Activated CD4-positive, alpha-beta T cell treated with anti-CD3 and anti-CD28 coated beads, Interleukin-2, amount 50 U/mL, for 1 hour (primary cell): ENCODE data around the gene TEX11.
"Not testable (repeated sequence)": the region's sequence is repeated elsewhere in the genome, so short reads cannot be mapped to it uniquely, and the experiment has no call there.

Experiments used
- DNase-seq: peaks from one replicate; pipeline ENCODE4 v3.0.0-alpha.2; 2020

The TEX11 gene

GRCh38 chrX:70754169-70754848 is 154.2 kb downstream of the TEX11 start:
- no peak for DNase-seq

DNA sequence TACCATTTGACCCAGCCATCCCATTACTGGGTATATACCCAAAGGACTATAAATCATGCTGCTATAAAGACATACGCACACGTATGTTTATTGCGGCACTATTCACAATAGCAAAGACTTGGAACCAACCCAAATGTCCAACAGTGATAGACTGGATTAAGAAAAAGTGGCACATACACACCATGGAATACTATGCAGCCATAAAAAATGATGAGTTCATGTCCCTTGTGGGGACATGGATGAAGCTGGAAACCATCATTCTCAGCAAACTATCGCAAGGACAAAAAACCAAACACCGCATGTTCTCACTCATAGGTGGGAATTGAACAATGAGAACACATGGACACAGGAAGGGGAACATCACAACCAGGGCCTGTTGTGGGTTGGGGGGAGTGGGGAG is 174.7 kb downstream of the TEX11 start:
- DNase-seq = not testable (repeated sequence)

DNA sequence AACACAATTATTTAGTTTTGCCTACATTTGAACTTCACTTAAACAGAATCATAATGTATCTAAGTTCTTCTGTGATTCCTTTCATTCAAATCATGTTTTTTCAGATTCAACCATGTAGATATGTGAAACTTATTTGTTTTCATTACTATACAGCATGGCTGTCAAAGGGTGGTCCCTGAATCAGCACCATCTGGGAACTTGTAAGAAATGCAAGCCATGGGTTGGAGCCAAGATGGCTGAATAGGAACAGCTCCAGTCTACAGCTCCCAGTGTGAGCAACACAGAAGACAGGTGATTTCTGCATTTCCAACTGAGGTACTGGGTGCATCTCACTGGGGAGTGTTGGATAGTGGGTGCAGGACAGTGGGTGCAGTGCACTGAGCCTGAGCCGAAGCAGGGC is 180.6 kb downstream of the TEX11 start:
- DNase-seq = not testable (repeated sequence)

- no peak for DNase-seq
Observed at GRCh38 chrX:70720721-70721120, 187.8 kb downstream of the TEX11 start.

- not testable (repeated sequence) for DNase-seq
Observed at GRCh38 chrX:70711336-70711735, 197.2 kb downstream of the TEX11 start.

- DNase-seq = no peak
Observed at GRCh38 chrX:70694339-70695122, 214.0 kb downstream of the TEX11 start.

- not testable (repeated sequence) for DNase-seq
Observed at GRCh38 chrX:70679455-70679854, 229.1 kb downstream of the TEX11 start.

DNA sequence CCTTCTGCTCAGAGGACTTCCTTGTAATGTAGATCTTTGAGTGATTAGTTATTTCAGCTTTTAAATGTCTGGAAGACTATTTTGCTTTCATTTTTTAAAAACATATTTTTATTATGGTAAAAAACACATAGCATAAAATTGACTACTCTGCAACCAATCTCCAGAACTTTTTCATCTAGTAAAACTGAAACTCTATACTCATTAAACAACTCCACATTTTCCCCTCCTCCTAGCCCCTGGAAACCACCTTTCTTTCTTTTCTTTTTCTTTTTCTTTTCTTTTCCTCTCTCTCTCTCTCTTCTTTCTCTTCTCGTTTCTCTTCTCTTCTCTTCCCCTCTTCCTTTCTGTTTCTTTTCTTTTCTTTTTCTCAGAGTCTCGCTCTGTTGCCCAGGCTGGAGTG is 233.2 kb downstream of the TEX11 start:
- DNase-seq = no peak

DNA sequence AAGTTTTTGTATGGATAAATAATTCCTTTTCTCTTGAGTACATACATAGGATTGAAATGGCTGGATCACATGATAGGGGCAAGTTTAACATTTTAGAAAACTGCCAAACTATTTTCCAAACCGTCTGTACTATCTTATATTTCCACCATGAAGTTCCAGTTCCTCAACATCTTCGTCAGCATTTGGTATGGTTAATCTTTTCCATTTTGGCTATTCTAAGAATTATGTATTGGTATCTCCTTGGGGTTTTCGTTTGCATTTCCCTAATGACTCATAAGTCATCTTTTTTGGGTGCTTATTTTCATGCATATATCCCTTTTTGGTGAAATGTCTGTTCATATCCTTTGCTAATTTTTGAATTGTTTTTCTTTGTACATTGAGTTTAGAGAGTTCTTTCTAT is 236.2 kb downstream of the TEX11 start:
- no peak for DNase-seq

- no peak for DNase-seq
Observed at GRCh38 chrX:70669120-70669519, 239.4 kb downstream of the TEX11 start.

- no peak for DNase-seq
Observed at GRCh38 chrX:70664726-70665125, 243.8 kb downstream of the TEX11 start.

DNA sequence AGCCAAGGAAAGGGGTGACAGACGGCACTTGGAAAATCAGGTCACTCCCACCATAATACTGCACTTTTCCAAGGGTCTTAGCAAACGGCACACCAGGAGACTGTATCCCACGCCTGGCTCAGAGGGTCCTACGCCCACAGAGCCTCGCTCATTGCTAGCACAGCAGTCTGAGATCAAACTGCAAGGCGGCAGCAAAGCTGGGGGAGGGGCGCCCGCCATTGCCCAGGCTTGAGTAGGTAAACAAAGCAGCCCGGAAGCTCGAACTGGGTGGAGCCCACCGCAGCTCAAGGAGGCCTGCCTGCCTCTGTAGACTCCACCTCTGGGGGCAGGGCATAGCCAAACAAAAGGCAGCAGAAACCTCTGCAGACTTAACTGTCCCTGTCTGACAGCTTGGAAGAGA is 247.4 kb downstream of the TEX11 start:
- DNase-seq = not testable (repeated sequence)

DNA sequence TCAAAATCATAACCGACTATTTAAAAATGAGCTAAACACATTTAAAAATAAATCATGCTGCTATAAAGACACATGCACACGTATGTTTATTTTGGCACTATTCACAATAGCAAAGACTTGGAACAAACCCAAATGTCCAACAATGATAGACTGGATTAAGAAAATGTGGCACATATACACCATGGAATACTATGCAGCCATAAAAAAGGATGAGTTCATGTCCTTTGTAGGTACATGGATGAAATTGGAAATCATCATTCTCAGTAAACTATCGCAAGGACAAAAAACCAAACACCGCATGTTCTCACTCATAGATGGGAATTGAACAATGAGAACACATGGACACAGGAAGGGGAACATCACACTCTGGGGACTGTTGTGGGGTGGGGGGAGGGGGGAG is 251.0 kb downstream of the TEX11 start:
- DNase-seq = not testable (repeated sequence)

DNA sequence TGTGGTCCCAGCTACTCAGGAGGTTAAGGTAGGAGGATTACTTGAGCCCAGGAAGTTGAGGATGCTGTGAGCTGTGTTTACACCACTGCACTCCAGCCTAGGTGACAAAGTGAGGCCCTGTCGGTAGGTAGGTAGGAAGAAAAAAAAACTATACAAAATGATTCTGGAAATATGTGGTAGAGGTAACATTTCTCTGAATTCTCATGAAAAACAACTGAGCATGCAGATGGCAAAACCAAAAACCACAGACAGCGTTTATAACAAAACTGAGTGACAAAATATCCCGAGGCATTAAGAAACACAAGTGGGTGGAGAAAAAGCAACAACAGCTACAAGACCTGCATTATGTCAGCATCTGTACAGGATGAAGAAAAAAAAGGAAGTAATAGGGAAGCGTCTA is 252.2 kb downstream of the TEX11 start:
- DNase-seq = no peak

GRCh38 chrX:70647910-70648309 is 260.6 kb downstream of the TEX11 start:
- DNase-seq = not testable (repeated sequence)

GRCh38 chrX:70636218-70636617 is 272.3 kb downstream of the TEX11 start:
- no peak for DNase-seq

DNA sequence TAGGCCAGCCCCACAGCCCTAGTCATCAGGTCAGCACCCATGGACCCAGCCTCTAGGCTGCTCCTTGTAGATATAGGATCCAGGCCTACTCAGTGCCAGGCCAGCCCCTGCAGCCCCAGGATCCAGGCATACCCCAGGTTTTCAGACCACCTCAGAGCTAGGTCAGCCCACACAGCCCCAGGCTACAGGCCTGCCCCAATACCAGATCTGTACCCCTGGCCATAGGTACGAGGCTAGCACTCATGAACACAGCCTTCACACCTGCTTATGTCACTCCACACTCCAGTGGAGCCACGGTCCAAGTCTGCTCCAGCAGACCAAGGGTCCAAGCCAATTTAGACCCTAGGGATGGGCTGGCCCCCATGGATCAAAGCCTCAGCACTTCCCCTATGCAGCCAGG is 272.8 kb downstream of the TEX11 start:
- DNase-seq = no peak

- no peak for DNase-seq
Observed at GRCh38 chrX:70635227-70635626, 273.3 kb downstream of the TEX11 start.

- DNase-seq = no peak
Observed at GRCh38 chrX:70621743-70622142, 286.8 kb downstream of the TEX11 start.

- no peak for DNase-seq
Observed at GRCh38 chrX:70618467-70618866, 290.0 kb downstream of the TEX11 start.

DNA sequence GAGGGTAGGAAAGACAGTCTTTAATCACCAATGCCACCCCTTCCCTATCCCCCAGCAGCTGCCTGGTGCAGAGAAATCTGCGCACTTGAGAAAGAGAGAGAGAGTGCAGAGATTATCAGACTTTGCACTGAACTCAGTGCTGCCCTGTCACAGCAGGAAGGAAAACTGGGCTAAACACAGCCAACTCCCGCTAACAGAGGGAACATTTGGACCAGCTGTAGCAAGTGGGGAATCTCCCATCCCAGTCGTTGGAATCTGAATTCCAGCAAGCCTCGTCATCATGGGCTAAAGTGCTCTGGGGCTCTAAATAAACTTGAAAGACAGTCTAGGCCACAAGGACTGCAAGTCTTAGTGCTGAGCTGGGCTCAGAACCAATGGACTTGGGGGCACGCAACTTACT is 295.2 kb downstream of the TEX11 start:
- DNase-seq = no peak

GRCh38 chrX:70605352-70605751 is 303.2 kb downstream of the TEX11 start:
- DNase-seq = no peak

- DNase-seq = no peak
Observed at GRCh38 chrX:70592091-70592490, 316.4 kb downstream of the TEX11 start.

- DNase-seq = not testable (repeated sequence)
Observed at GRCh38 chrX:70587158-70587557, 321.4 kb downstream of the TEX11 start.

DNA sequence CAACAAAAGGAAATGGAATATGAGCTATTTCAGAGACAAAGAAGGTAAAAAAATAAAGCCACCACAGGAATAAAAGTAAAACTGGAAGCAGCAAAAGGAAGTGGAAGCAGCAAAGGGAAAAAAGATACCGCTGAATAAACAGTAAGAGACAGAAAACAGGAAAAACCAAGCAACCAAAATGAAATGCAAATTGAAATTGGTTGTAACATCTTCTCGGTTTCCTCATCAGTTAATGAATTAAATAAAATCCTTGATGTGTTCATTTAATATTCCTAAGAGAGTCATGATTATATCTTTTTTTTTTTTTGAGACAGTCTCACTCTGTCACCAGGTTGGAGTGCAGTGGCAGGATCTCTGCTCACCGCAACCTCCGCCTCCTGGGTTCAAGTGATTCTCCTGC is 331.1 kb downstream of the TEX11 start:
- no peak for DNase-seq
